ENCODE results near the gene NEDD4.

The NEDD4 gene

DNA sequence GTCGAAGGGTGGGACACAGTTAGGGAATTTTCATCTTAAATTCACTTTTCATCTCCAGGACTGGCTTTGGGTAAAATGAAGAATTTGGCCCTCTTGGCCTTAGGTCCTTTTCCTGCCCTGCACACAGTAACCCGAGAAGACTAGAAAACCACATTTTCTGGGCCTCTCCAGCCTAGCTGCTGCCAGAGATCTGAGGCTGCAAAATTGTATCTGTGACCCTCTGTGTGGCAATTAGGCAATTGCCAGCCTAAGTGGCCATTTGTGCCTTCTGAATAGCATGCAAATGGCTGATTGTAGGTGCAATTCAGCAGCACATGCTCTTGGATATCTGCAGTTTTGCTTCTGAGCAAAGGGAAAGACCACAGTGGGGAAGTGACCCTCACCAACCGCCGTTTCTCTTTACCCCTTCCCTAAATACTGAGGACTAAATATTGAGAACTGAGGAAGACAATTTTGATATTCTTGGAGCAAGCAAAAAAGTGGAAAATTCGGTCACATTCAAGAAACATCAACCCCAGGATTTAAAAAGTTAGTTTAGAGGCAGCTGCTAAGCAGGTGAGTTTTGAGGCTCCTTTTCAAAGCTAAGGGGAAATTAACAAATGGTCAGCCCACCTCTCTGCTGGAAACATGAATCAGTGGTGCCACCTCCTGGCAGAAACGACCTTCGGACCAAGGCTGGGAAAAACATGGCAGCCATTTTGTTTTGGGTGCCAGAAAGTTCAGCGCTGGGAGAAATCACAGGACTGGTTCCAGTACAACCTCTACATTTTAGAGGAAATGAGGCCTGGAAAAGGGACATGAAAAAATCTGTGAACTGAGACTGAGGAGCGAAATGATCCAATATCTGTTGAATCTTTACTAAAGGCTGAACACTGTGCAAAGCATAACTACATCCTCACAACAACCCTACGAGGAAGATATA is 193.9 kb downstream of the NEDD4 start (continued):
- TF ChIP-seq ZNF280D (tag by site-specific recombination; IDR thresholded peaks at IDR 0.05) (0 out of 2 replicates have a peak, but pooled peaks have one; percentile 39), ZBTB48 (tag by site-specific recombination; IDR thresholded peaks at IDR 0.05) (no peak), OSR2 (tag by site-specific recombination; IDR thresholded peaks at IDR 0.05) (no peak), ZNF624 (tag by site-specific recombination; IDR thresholded peaks at IDR 0.05) (no peak), ZNF366 (tag by site-specific recombination; conservative IDR thresholded peaks at IDR 0.05) (no peak; the same call in 1 of the 2 replicates), ZNF274 (IDR thresholded peaks at IDR 0.05; ENCODE audit: low read length) (no peak), ZNF274 (tag by site-specific recombination; IDR thresholded peaks at IDR 0.05; ENCODE audit: borderline replicate concordance) (no peak), RBAK (tag by site-specific recombination; IDR thresholded peaks at IDR 0.05) (no peak), CTCF (tag by site-specific recombination; IDR thresholded peaks at IDR 0.05) (peak; percentile 52; the same call in 1 of the 2 replicates), SETDB1 (IDR thresholded peaks at IDR 0.05; ENCODE audit: insufficient read length, low read length) (no peak), ZBTB6 (tag by site-specific recombination; IDR thresholded peaks at IDR 0.05) (no peak), ZNF76 (tag by site-specific recombination; IDR thresholded peaks at IDR 0.05; ENCODE audit: borderline replicate concordance, low read depth) (no peak), ZNF654 (tag by site-specific recombination; IDR thresholded peaks at IDR 0.05; ENCODE audit: low read depth) (peak; percentile 94), ZNF423 (tag by site-specific recombination; IDR thresholded peaks at IDR 0.05) (no peak), ZNF449 (tag by site-specific recombination; IDR thresholded peaks at IDR 0.05) (no peak), ZNF518A (tag by site-specific recombination; conservative IDR thresholded peaks at IDR 0.05; ENCODE audit: low read depth) (peak; percentile 44; the same call in 1 of the 2 replicates), ZNF629 (tag by site-specific recombination; IDR thresholded peaks at IDR 0.05) (no peak), ZNF302 (tag by site-specific recombination; IDR thresholded peaks at IDR 0.05; ENCODE audit: low read depth) (no peak), YY1 (tag by site-specific recombination; IDR thresholded peaks at IDR 0.05) (peak; percentile 46; the same call in 1 of the 2 replicates), YY2 (tag by site-specific recombination; IDR thresholded peaks at IDR 0.05) (no peak)
- TF ChIP-seq, protein P1, sequence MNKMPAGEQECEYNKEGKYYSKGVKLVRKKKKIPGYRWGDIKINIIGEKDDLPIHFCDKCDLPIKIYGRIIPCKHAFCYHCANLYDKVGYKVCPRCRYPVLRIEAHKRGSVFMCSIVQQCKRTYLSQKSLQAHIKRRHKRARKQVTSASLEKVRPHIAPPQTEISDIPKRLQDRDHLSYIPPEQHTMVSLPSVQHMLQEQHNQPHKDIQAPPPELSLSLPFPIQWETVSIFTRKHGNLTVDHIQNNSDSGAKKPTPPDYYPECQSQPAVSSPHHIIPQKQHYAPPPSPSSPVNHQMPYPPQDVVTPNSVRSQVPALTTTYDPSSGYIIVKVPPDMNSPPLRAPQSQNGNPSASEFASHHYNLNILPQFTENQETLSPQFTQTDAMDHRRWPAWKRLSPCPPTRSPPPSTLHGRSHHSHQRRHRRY (tag by site-specific recombination; IDR thresholded peaks at IDR 0.05) = no peak
- TF ChIP-seq, protein P2, sequence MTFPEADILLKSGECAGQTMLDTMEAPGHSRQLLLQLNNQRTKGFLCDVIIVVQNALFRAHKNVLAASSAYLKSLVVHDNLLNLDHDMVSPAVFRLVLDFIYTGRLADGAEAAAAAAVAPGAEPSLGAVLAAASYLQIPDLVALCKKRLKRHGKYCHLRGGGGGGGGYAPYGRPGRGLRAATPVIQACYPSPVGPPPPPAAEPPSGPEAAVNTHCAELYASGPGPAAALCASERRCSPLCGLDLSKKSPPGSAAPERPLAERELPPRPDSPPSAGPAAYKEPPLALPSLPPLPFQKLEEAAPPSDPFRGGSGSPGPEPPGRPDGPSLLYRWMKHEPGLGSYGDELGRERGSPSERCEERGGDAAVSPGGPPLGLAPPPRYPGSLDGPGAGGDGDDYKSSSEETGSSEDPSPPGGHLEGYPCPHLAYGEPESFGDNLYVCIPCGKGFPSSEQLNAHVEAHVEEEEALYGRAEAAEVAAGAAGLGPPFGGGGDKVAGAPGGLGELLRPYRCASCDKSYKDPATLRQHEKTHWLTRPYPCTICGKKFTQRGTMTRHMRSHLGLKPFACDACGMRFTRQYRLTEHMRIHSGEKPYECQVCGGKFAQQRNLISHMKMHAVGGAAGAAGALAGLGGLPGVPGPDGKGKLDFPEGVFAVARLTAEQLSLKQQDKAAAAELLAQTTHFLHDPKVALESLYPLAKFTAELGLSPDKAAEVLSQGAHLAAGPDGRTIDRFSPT (tag by site-specific recombination; IDR thresholded peaks at IDR 0.05) = no peak
